Stimulated activated CD4-positive, alpha-beta T cell treated with anti-CD3 and anti-CD28 coated beads, Interleukin-4, amount 100 ng/mL, for 1 hour (primary cell): ENCODE measurements around the gene MEF2A.
A peak's percentile ranks its signal among the peaks of the same experiment; 100 is the strongest.
"Not testable (repeated sequence)": the region's sequence is repeated elsewhere in the genome, so short reads cannot be mapped to it uniquely, and the experiment has no call there.

Experiments
- DNase-seq: peaks from one replicate; pipeline ENCODE4 v3.0.0-alpha.2; 2020

The MEF2A gene

GRCh38 chr15:99657996-99658395 is 92.2 kb downstream of the MEF2A start:
- no peak for DNase-seq

- DNase-seq: no peak
Measured at GRCh38 chr15:99662903-99663302, 97.1 kb downstream of the MEF2A start.

- DNase-seq: not testable (repeated sequence)
Measured at GRCh38 chr15:99666073-99666472, 100.3 kb downstream of the MEF2A start.

GRCh38 chr15:99668533-99669182 is 102.9 kb downstream of the MEF2A start:
- DNase-seq: no peak

- no peak for DNase-seq
Measured at GRCh38 chr15:99669250-99669649, 103.5 kb downstream of the MEF2A start.

GRCh38 chr15:99671926-99672635 is 106.3 kb downstream of the MEF2A start:
- DNase-seq: no peak

GRCh38 chr15:99673111-99673510 is 107.3 kb downstream of the MEF2A start:
- DNase-seq: no peak

- no peak for DNase-seq
Measured at GRCh38 chr15:99674279-99674678, 108.5 kb downstream of the MEF2A start.

- no peak for DNase-seq
Measured at GRCh38 chr15:99677540-99678134, 111.9 kb downstream of the MEF2A start.

- DNase-seq: no peak
Measured at GRCh38 chr15:99680276-99680675, 114.5 kb downstream of the MEF2A start.

- no peak for DNase-seq
Measured at GRCh38 chr15:99681990-99682389, 116.2 kb downstream of the MEF2A start.

- DNase-seq: no peak
Measured at GRCh38 chr15:99682455-99682854, 116.7 kb downstream of the MEF2A start.

- DNase-seq: no peak
Measured at GRCh38 chr15:99683000-99683670, 117.4 kb downstream of the MEF2A start.

GRCh38 chr15:99686290-99686689 is 120.5 kb downstream of the MEF2A start:
- DNase-seq: no peak

GRCh38 chr15:99692825-99693224 is 127.0 kb downstream of the MEF2A start:
- DNase-seq: no peak

GRCh38 chr15:99696096-99696495 is 130.3 kb downstream of the MEF2A start:
- no peak for DNase-seq

GRCh38 chr15:99702895-99703602 is 137.3 kb downstream of the MEF2A start:
- DNase-seq: no peak

- DNase-seq: no peak
Measured at GRCh38 chr15:99703603-99704443, 138.0 kb downstream of the MEF2A start.

GRCh38 chr15:99704444-99704838 is 138.7 kb downstream of the MEF2A start:
- DNase-seq: no peak

- peak; percentile 18 for DNase-seq
Measured at GRCh38 chr15:99706557-99707303, 140.9 kb downstream of the MEF2A start.
